HepG2 (cell line): ENCODE data around the gene CYB5B. TPM values are rescaled to one million over a fixed set of nuclear protein-coding genes. Genes with fewer than 3 reads are reported as not detected.

Experiments used
- ATAC-seq: fragments of 200-7000 bp; cut with Tn5 transposase; 3 replicates; pipeline ENCODE4 v1.9.1; 2020; ENCODE audit warnings: mild to moderate bottlenecking, moderate library complexity
- BruUV-seq: library from RNA; stranded (reverse); fragments of 400-500 nt; replicated peaks from 2 replicates; lab custom pipeline; 2021; lab: Mats Ljungman, UMichigan
- CTCF ChIA-PET: fragments of 300-600 bp; formaldehyde crosslinking; extraction: SDS; loops from one replicate; lab custom pipeline; 2021; ENCODE audit warnings: low total read pairs, inconsistent platforms, low intra/inter-chr PET ratio; lab: Yijun Ruan, JAX
- POLR2A ChIA-PET: fragments of 350-600 bp; sonication (Branson Sonifier 250); formaldehyde crosslinking; loops from one replicate; lab custom pipeline; 2020; ENCODE audit warnings: antibody characterized with exemption, inconsistent platforms; lab: Yijun Ruan, JAX
- DNase-seq: peaks from one replicate; pipeline ENCODE4 v3.0.0-alpha.2; 2015; ENCODE audit warnings: low spot score
- FAIRE-seq: peaks from 3 replicates; lab custom pipeline; 2011; peaks lifted over from hg19 to GRCh38; lab: Jason Lieb, UNC
- H2AFZ ChIP-seq: one replicate; pipeline ENCODE4 v1.6.1; 2011; ENCODE audit warnings: low read length, inconsistent platforms
- H3K27ac ChIP-seq: fragments of 300-600 bp; 3 replicates; pipeline ENCODE4 v1.8.0; 2011; ENCODE audit warnings: mixed run types, mild to moderate bottlenecking, mixed read lengths, low read length, inconsistent platforms; ENCODE audit not compliant: insufficient read depth; ENCODE audit errors: extremely low read length
- H3K27me3 ChIP-seq, 2 experiments: fragments of 200-600 bp in 1 of 2; 2 replicates in 1 of 2; 3 replicates in 1 of 2; pipeline versions ENCODE4 v1.6.0 to v1.8.0; 2011; ENCODE audit warnings: low read length in 2 of 2, mild to moderate bottlenecking in 2 of 2, moderate library complexity in 2 of 2, inconsistent platforms in 1 of 2; ENCODE audit not compliant: insufficient read depth in 2 of 2, control insufficient read depth in 1 of 2
- H3K36me3 ChIP-seq, 2 experiments: fragments of 200-600 bp in 1 of 2; replicated peaks in 1 of 2; 2 replicates in 1 of 2; 3 replicates in 1 of 2; pipeline versions ENCODE4 v1.5.1 to v1.8.0; 2011; ENCODE audit warnings: low read length in 2 of 2, inconsistent platforms in 1 of 2; ENCODE audit not compliant: insufficient read depth in 2 of 2, control insufficient read depth in 1 of 2
- H3K4me1 ChIP-seq: 2 replicates; pipeline ENCODE4 v1.5.1; 2012; ENCODE audit warnings: low read length, inconsistent platforms; ENCODE audit not compliant: insufficient read depth
- H3K4me2 ChIP-seq: 2 replicates; pipeline ENCODE4 v1.6.0; 2011; ENCODE audit warnings: low read depth, low read length, inconsistent platforms
- H3K4me3 ChIP-seq, 3 experiments: fragments of 200-600 bp in 1 of 3; sonication (generic), shearing (Covaris generic) in 1 of 3; replicated peaks in 1 of 3; 2 replicates each; pipeline ENCODE4 v1.5.1; 2011 to 2016; ENCODE audit warnings: low read length in 3 of 3, inconsistent platforms in 2 of 3, low read depth in 2 of 3, mild to moderate bottlenecking in 2 of 3, control low read depth in 1 of 3, mixed read lengths in 1 of 3; ENCODE audit not compliant: insufficient read depth in 1 of 3
- H3K79me2 ChIP-seq: one replicate; pipeline ENCODE4 v1.6.1; 2011; ENCODE audit warnings: low read length, inconsistent platforms; ENCODE audit not compliant: insufficient read depth
- H3K9ac ChIP-seq: 2 replicates; pipeline ENCODE4 v1.6.0; 2011; ENCODE audit warnings: mild to moderate bottlenecking, low read depth, low read length, inconsistent platforms; ENCODE audit not compliant: insufficient read depth
- H3K9me3 ChIP-seq: 2 replicates; pipeline ENCODE4 v1.5.1; 2012; ENCODE audit warnings: mild to moderate bottlenecking, low read length
- H4K20me1 ChIP-seq: 2 replicates; pipeline ENCODE4 v1.6.0; 2011; ENCODE audit warnings: inconsistent platforms, mild to moderate bottlenecking, low read length, moderate library complexity; ENCODE audit not compliant: insufficient read depth
- CEBPB ChIP-seq: IDR thresholded peaks from 2 replicates; pipeline ENCODE4 v1.6.1; 2011; ENCODE audit warnings: low read depth, low read length, improper control_type of control experiment, borderline replicate concordance
- MAF1 ChIP-seq: sonication (generic); formaldehyde crosslinking; IDR thresholded peaks from 2 replicates; pipeline ENCODE4 v1.5.0; 2020; ENCODE audit warnings: missing genetic modification reagents, borderline replicate concordance
- MAFF ChIP-seq: IDR thresholded peaks from 2 replicates; pipeline ENCODE4 v1.6.1; 2011; ENCODE audit warnings: low read depth, low read length, improper control_type of control experiment
- MAFK ChIP-seq, 2 experiments: IDR thresholded peaks in 1 of 2; conservative IDR thresholded peaks in 1 of 2; 2 replicates each; pipeline ENCODE4 v1.6.1; 2011; ENCODE audit warnings: improper control_type of control experiment in 2 of 2, low read length in 2 of 2
- MLX ChIP-seq: IDR thresholded peaks from 2 replicates; pipeline ENCODE4 v1.6.1; 2016
- ONECUT2 ChIP-seq: sonication (generic); formaldehyde crosslinking; IDR thresholded peaks from 2 replicates; pipeline ENCODE4 v1.4.0; 2020; ENCODE audit warnings: missing genetic modification reagents
- POLR2AphosphoS2 ChIP-seq: IDR thresholded peaks from 2 replicates; pipeline ENCODE4 v1.6.1; 2011; ENCODE audit warnings: low read depth, low read length, improper control_type of control experiment
- REST ChIP-seq, 2 experiments: IDR thresholded peaks; 2 replicates each; pipeline ENCODE4 v1.6.1; 2011 to 2012; ENCODE audit warnings: low read length in 2 of 2, borderline replicate concordance in 1 of 2, low read depth in 1 of 2, mild to moderate bottlenecking in 1 of 2, moderate library complexity in 1 of 2
- SMARCC2 ChIP-seq: fragments of 450-650 bp; IDR thresholded peaks from 2 replicates; pipeline ENCODE4 v1.6.1; 2017; ENCODE audit warnings: antibody characterized with exemption, mild to moderate bottlenecking
- U2AF2 ChIP-seq: fragments of 200-400 bp; formaldehyde crosslinking; IDR thresholded peaks from 2 replicates; pipeline ENCODE4 v1.6.1; 2017; ENCODE audit warnings: low read depth, mild to moderate bottlenecking, low read length
- ZNF18 ChIP-seq: sonication (generic); formaldehyde crosslinking; IDR thresholded peaks from 2 replicates; pipeline ENCODE4 v1.8.0; 2022; ENCODE audit warnings: mild to moderate bottlenecking, missing genetic modification reagents; ENCODE audit not compliant: insufficient replicate concordance
- ZNF24 ChIP-seq: fragments of 450-650 bp; IDR thresholded peaks from 2 replicates; pipeline ENCODE4 v1.6.1; 2017; ENCODE audit warnings: antibody characterized with exemption, mild to moderate bottlenecking
- ZNF563 ChIP-seq: sonication (generic); formaldehyde crosslinking; IDR thresholded peaks from 2 replicates; pipeline ENCODE4 v1.8.0; 2022; ENCODE audit warnings: mild to moderate bottlenecking, moderate library complexity, missing genetic modification reagents
- ZSCAN12 ChIP-seq: sonication (generic); formaldehyde crosslinking; IDR thresholded peaks from 2 replicates; pipeline ENCODE4 v1.9.0; 2021; ENCODE audit warnings: mild to moderate bottlenecking, missing genetic modification reagents
- in situ Hi-C: cut with HindIII; loops from 2 replicates; pipeline ENCODE4 v1.10.0; 2017; ENCODE audit warnings: low pct_unique_long_range_greater_than_20kb; ENCODE audit not compliant: extremely low pct_ligation_motif_present
- intact Hi-C: fragments of 100-400 bp; cut with micrococcal nuclease; formaldehyde crosslinking; loops from one replicate; pipeline ENCODE4 v1.10.0; 2022; ENCODE audit not compliant: unreplicated experiment
- polyA plus RNA-seq, 8 experiments: library from polyadenylated mRNA; depleted of rRNA in 3 of 8; stranded (reverse) in 7 of 8; unstranded in 1 of 8; fragments of >200 nt; fragmentation: Illumina TruSeq in 4 of 8; extraction: Trizol in 4 of 8; gene quantifications; 2 replicates each; pipeline versions ENCODE4 v1.2.1 to v1.2.3, GENCODE V29; 2011 to 2016; ENCODE audit warnings: low read depth in 4 of 8, missing spikeins in 1 of 8, mixed read lengths in 1 of 8; ENCODE audit not compliant: insufficient read depth in 1 of 8
- total RNA-seq, 5 experiments: library from RNA; depleted of rRNA; stranded (reverse); fragments of >200 nt; fragmentation: Illumina TruSeq; extraction: Trizol; gene quantifications; 2 replicates each; pipeline ENCODE4 v1.2.3, GENCODE V29; 2016; ENCODE audit warnings: low read depth in 1 of 5

Gene CYB5B
- total and polyA plus RNA-seq, 2 of the 13 experiments (the other 11 are each of a cell fraction or from before 2014, with no cell fraction given), result 234 to 432 TPM

- Histone ChIP-seq H3K4me3 (no peak overlapping the region), H4K20me1 (no peaks in the 10 kb centered on the region), H3K9ac (no peak overlapping the region), H3K4me1 (peaks cover 32% of the 10 kb centered on the region), H3K27me3 (no peaks in the 10 kb centered on the region), H3K79me2 (no peaks in the 10 kb centered on the region), H3K36me3 (no peaks in the 10 kb centered on the region), H3K9me3 (no peaks in the 10 kb centered on the region), H3K27ac (no peak overlapping the region), H3K4me2 (no peak overlapping the region), H2AFZ (no peak overlapping the region)
- no peak for TF ChIP-seq ZNF18 (CRISPR knock-in tag)
- no peak for TF ChIP-seq SMARCC2
- TF ChIP-seq MAFF, result peak; percentile 59
- TF ChIP-seq ZNF24, result no peak
- no peak for TF ChIP-seq ZSCAN12
- no peak for TF ChIP-seq MAF1 (CRISPR knock-in tag)
- TF ChIP-seq CEBPB, result peak; percentile 51; the same call in 1 of the 2 replicates
- TF ChIP-seq POLR2AphosphoS2, result no peak
- TF ChIP-seq U2AF2, result no peak
- TF ChIP-seq MAFK (conservative IDR thresholded peaks at IDR 0.05 in 1 of 2, IDR thresholded peaks at IDR 0.05 in 1 of 2; ENCODE audit: low read length in 2 of 2), result peak; percentile 67 to 78
- no peak for TF ChIP-seq ONECUT2 (CRISPR knock-in tag)
- no peak for TF ChIP-seq MLX (CRISPR knock-in tag)
- no peak for TF ChIP-seq REST (IDR thresholded peaks at IDR 0.05; ENCODE audit: borderline replicate concordance in 1 of 2, low read depth in 1 of 2, low read length in 2 of 2)
- no peak for TF ChIP-seq ZNF563 (CRISPR knock-in tag)
- FAIRE-seq (no peak), ATAC-seq (no peak), DNase-seq (no peak)
- TSS peak; percentile 36 for BruUV-seq
- intact Hi-C loops (no loop called here), in situ Hi-C loops (no loop called here)
- ChIA-PET CTCF (interaction anchor here (0.7 kb wide), 1 partner anchor 72 kb away, joined by 3 read pairs; no protein-coding TSS in a partner anchor), POLR2A (no interaction called here)
These were observed 50.0 kb downstream of the CYB5B start for GRCh38 chr16:69474408-69474807.
